ENCODE measurements around the gene CDC42BPG.

CDC42BPG gene

GRCh38 chr11:64841592-64842365 lies 2.7 kb downstream of the CDC42BPG start:
- H3K4me3 ChIP-seq (ENCODE audit: low read depth, low read length) = no peak overlapping the region
- no peak for DNase-seq (ENCODE audit: low read depth)

- DNase-seq (ENCODE audit: low read depth) = no peak
- H3K4me3 ChIP-seq (ENCODE audit: low read depth, low read length) = no peak overlapping the region
Observed at GRCh38 chr11:64839887-64840782, 4.3 kb downstream of the CDC42BPG start.

GRCh38 chr11:64839335-64839734 lies 5.1 kb downstream of the CDC42BPG start:
- no peak overlapping the region for H3K4me3 ChIP-seq (ENCODE audit: low read depth, low read length)
- no peak for DNase-seq (ENCODE audit: low read depth)

GRCh38 chr11:64838600-64839334 lies 5.7 kb downstream of the CDC42BPG start:
- H3K4me3 ChIP-seq (ENCODE audit: low read depth, low read length) = no peak overlapping the region
- no peak for DNase-seq (ENCODE audit: low read depth)

GRCh38 chr11:64837887-64838351 lies 6.5 kb downstream of the CDC42BPG start:
- DNase-seq (ENCODE audit: low read depth) = no peak

GRCh38 chr11:64836448-64837072 lies 7.9 kb downstream of the CDC42BPG start:
- no peak overlapping the region for H3K4me3 ChIP-seq (ENCODE audit: low read depth, low read length)
- DNase-seq (ENCODE audit: low read depth) = no peak

More at GRCh38 chr11:64837887-64838351, 6.5 kb downstream of the CDC42BPG start:
- no peak overlapping the region for H3K4me3 ChIP-seq (ENCODE audit: low read depth, low read length)

- DNase-seq (ENCODE audit: low read depth) = no peak
- H3K4me3 ChIP-seq (ENCODE audit: low read depth, low read length) = no peak overlapping the region
Observed at GRCh38 chr11:64835616-64836447, 8.6 kb downstream of the CDC42BPG start.

- no peak for DNase-seq (ENCODE audit: low read depth)
- no peak overlapping the region for H3K4me3 ChIP-seq (ENCODE audit: low read depth, low read length)
Observed at GRCh38 chr11:64834723-64835615, 9.5 kb downstream of the CDC42BPG start.

- DNase-seq (ENCODE audit: low read depth) = no peak
- no peak overlapping the region for H3K4me3 ChIP-seq (ENCODE audit: low read depth, low read length)
Observed at GRCh38 chr11:64834031-64834722, 10.3 kb downstream of the CDC42BPG start.

GRCh38 chr11:64833509-64833908 lies 10.9 kb downstream of the CDC42BPG start:
- H3K4me3 ChIP-seq (ENCODE audit: low read depth, low read length) = no peak overlapping the region
- no peak for DNase-seq (ENCODE audit: low read depth)

GRCh38 chr11:64833198-64833502 lies 11.3 kb downstream of the CDC42BPG start:
- no peak overlapping the region for H3K4me3 ChIP-seq (ENCODE audit: low read depth, low read length)
- DNase-seq (ENCODE audit: low read depth) = no peak

- DNase-seq (ENCODE audit: low read depth) = no peak
- no peak overlapping the region for H3K4me3 ChIP-seq (ENCODE audit: low read depth, low read length)
Observed at GRCh38 chr11:64832467-64833197, 11.8 kb downstream of the CDC42BPG start.

GRCh38 chr11:64831411-64831891 lies 13.0 kb downstream of the CDC42BPG start:
- no peak for DNase-seq (ENCODE audit: low read depth)
- no peak overlapping the region for H3K4me3 ChIP-seq (ENCODE audit: low read depth, low read length)

GRCh38 chr11:64829536-64830251 lies 14.8 kb downstream of the CDC42BPG start:
- H3K4me3 ChIP-seq (ENCODE audit: low read depth, low read length) = no peak overlapping the region
- DNase-seq (ENCODE audit: low read depth) = no peak

GRCh38 chr11:64827451-64827839 lies 17.0 kb downstream of the CDC42BPG start:
- no peak for DNase-seq (ENCODE audit: low read depth)
- no peak overlapping the region for H3K4me3 ChIP-seq (ENCODE audit: low read depth, low read length)

Data from skeletal muscle cell (primary cell).